ENCODE data around the gene C3orf18.

DNA sequence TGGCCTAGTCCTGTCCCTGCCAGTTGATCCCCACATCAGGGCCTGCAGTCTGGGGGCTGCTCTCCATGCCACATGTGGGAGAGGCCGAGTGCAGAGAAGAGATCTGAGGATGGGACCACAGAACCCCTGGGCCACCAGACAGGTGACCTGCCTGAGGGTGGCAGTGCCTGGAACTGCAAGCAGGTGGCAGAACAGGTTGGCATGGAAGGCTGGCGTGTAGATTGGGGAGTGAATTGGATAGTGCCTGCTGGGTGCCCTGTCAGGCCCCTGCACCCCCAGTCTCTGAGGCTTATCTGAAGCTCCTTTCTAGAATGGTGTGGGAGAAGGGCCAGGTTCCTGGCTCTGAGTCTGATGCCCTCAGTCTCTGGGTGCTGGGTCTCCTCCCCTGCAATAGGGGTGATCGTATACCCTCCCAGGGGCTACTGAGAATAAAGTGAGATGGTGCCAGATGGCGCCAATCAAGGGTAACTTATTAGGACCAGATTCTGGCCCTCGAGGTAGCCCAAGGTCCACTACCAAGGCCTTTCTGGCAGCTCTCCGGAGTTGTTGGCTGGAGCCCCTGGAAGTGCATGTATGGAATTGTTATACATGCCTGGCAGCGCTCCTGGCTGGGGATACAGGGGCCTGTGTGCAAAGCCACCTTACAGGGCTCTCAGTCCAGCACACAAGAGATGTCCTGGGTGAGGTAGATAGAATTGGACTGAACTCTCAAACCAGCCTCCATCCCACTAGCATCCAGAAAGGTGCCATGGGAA is 15.7 kb downstream of the C3orf18 start:
- TF ChIP-seq ZNF551 (CRISPR knock-in tag; IDR thresholded peaks at IDR 0.05) (no peak), MTA3 (IDR thresholded peaks at IDR 0.05; ENCODE audit: borderline replicate concordance) (no peak), ZNF717 (CRISPR knock-in tag; IDR thresholded peaks at IDR 0.05) (no peak), NR1H2 (CRISPR knock-in tag; IDR thresholded peaks at IDR 0.05) (no peak), DPF2 (IDR thresholded peaks at IDR 0.05) (no peak), SNIP1 (IDR thresholded peaks at IDR 0.05; ENCODE audit: low read depth) (no peak), SIN3A (IDR thresholded peaks at IDR 0.05; ENCODE audit: borderline replicate concordance in 2 of 2, control insufficient read depth in 1 of 2, low read depth in 2 of 2, low read length in 2 of 2) (no peak), TAF1 (IDR thresholded peaks at IDR 0.05; ENCODE audit: control insufficient read depth, extremely low read depth, insufficient read depth, low read length, severe bottlenecking) (no peak)
- TF ChIP-seq, protein P1, sequence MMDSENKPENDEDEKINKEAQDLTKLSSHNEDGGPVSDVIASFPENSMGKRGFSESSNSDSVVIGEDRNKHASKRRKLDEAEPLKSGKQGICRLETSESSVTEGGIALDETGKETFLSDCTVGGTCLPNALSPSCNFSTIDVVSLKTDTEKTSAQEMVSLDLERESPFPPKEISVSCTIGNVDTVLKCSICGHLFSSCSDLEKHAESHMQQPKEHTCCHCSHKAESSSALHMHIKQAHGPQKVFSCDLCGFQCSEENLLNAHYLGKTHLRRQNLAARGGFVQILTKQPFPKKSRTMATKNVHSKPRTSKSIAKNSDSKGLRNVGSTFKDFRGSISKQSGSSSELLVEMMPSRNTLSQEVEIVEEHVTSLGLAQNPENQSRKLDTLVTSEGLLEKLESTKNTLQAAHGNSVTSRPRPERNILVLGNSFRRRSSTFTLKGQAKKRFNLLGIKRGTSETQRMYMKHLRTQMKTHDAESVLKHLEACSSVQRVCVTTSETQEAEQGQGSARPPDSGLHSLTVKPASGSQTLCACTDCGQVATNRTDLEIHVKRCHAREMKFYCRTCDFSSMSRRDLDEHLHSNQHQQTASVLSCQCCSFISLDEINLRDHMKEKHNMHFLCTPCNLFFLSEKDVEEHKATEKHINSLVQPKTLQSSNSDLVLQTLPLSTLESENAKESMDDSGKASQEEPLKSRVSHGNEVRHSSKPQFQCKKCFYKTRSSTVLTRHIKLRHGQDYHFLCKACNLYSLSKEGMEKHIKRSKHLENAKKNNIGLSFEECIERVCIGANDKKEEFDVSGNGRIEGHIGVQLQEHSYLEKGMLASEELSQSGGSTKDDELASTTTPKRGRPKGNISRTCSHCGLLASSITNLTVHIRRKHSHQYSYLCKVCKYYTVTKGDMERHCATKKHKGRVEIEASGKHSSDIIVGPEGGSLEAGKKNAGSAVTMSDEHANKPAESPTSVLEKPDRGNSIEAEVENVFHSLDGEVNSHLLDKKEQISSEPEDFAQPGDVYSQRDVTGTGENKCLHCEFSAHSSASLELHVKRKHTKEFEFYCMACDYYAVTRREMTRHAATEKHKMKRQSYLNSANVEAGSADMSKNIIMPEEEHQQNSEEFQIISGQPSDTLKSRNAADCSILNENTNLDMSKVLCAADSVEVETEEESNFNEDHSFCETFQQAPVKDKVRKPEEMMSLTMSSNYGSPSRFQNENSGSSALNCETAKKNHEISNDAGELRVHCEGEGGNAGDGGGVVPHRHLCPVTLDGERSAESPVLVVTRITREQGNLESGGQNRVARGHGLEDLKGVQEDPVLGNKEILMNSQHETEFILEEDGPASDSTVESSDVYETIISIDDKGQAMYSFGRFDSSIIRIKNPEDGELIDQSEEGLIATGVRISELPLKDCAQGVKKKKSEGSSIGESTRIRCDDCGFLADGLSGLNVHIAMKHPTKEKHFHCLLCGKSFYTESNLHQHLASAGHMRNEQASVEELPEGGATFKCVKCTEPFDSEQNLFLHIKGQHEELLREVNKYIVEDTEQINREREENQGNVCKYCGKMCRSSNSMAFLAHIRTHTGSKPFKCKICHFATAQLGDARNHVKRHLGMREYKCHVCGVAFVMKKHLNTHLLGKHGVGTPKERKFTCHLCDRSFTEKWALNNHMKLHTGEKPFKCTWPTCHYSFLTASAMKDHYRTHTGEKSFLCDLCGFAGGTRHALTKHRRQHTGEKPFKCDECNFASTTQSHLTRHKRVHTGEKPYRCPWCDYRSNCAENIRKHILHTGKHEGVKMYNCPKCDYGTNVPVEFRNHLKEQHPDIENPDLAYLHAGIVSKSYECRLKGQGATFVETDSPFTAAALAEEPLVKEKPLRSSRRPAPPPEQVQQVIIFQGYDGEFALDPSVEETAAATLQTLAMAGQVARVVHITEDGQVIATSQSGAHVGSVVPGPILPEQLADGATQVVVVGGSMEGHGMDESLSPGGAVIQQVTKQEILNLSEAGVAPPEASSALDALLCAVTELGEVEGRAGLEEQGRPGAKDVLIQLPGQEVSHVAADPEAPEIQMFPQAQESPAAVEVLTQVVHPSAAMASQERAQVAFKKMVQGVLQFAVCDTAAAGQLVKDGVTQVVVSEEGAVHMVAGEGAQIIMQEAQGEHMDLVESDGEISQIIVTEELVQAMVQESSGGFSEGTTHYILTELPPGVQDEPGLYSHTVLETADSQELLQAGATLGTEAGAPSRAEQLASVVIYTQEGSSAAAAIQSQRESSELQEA (IDR thresholded peaks at IDR 0.05; ENCODE audit: low read depth) = no peak
